Ramos (cell line): ENCODE results near the gene HDAC4.

Experiments used
- in situ Hi-C: fragments of 300-500 bp; cut with MboI; formaldehyde crosslinking; loops from one replicate; pipeline ENCODE4 v1.14.3; 2022; ENCODE audit warnings: low sequenced_read_pairs; ENCODE audit not compliant: unreplicated experiment

The HDAC4 gene

DNA sequence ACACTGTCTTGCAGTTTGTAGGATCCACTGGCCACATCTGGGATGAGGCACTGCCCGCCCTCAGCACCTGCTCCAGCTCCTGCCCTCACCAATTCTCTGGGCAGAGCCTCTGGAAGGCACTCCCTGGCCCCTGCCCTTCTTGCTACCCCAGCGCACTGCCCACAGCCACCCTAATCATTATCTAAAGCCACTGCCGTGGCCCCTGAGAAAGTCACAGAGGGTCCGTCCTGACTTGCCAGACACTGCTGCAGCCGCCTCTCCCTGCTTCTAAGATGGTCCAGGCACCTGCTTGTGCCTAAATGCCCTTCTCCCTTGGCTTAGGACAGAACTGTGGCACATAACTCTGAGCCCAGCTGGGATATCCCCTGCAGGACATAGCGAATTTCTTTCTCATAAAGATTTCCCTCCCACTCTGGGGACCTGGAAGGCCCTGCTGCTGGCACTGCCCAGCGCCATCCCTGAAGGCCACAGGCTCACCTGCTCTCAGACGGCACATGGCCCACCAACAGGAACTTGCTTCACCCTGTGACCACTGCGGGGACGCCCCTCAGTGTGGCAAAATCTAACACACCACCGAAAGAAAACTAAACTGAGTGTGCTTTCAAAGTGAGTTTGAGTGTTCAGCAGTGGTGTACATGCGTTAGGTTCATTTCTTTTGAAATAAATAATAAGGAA lies 244.9 kb downstream of the HDAC4 start:
- in situ Hi-C loops: no loop called here

DNA sequence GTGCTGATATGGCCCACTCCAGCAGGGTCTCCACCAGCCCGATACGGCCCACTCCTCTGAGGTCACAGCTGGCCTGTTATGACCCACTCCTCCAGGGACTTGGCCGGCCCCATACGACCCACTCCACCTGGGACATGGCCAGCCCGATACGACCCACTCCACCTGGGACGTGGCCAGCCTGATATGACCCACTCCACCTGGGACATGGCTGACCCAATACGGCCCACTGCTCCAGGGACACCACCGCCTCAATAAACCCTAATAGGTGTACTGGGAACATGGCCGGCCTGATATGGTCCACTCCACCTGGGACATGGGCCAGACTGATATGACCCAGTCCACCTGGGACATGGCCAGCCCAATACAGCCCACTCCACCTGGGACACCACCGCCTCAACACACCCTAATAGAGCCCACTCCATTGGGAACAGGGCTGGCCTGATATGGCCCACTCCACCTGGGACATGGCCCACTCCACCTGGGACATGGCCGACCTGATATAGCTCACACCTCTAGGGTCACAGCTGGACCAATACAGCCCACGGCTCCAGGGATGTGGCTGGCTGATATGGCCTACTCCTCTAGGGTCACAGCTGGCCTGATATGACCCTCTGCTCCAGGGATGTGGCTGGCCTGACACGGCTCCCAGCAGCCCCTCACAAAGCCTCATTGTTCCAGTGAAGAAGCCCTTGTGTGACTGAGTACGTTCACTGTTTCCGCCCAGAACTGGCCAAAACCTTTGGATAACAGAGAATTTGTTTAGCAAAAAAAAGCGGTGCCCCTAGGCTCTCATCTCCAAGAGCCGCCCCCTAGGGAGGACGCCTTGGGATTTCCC lies 245.6 kb downstream of the HDAC4 start:
- in situ Hi-C loops: no loop called here

DNA sequence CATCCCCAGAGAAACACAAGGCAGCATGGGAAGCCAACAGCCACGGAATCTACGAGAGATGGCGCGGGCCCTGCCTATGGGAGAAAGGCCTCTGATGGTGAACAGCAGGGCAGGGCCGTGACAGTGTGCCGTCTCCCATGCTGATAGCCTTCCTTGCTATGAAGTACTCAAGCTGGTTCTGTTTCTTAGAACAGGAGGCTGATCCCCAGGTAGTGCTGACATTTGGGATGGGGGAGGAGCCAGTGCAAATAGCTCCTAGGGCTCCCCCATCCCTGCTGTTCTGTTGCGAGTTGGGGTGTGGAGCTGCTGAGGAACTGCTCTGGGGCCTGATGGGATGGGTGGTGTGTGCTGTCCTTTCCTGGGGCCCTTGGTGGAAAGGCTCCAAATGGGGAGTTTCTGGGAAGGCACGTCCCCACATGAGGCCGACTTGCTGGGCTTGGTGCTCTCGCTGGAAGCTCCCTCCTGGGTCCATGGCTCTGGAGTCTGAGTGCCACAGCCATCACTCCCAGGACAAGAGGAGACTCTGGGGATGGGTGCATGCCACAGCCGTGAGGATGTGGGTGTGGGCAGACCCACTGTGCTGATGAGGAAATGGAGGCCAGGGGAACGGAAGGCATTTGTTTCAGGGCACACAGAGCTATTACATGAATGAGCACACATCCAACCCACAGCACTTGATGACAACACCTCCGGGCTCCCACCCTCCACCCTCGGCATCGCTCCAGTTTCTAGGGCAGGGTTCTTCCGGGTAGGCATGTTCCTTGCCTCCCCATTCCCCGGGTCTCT lies 246.8 kb downstream of the HDAC4 start:
- in situ Hi-C loops: no loop called here

DNA sequence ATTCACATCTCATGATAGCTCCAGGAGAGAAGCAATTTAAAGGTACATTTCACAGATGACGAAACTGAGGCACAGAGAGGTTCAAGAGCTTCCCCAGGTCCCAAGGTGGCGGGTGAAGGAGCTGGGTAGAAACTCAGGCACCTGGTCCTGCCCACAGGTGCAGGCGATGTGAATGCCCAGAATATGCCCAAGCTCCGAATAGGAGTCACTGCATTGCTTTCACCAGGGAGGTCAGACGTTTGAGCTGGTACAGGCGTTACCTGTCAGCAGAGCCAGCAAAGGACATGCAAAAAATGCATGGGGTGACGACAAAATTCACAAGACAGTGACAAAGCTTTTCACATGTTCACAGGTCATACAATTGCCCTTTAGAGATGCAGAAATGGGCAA lies 247.9 kb downstream of the HDAC4 start:
- in situ Hi-C loops: no loop called here

DNA sequence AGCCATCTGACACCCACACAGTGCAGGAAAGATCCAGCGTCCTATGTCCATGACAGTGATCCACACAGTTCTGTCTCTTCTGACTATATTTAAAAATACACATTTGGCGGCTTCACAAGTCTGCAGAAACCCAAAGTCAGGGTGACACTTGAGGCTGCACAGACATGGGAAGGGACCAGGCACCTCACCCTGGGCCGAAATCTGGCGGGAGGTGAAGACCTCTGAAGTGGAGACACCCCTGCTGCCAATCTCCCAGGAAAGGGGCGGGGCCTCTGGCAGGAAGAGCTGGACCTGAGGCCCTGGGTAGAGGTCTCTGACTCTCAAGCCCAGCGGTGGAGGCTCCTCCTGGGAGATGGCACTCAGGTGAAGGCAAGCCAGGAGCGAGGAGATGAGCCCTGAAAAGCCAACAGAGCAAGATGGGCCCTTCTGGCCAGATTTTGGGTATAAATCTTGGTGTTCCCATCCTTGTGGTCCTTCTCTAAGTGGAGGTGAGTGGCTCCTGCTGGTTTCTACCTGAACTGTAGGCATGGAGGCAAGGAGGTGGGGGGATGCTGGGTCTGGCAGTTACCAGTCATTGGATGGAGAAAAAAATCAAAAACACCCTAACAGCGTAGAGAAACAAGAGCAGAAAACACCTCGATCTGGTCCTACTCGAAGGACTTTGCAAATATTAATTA lies 248.4 kb downstream of the HDAC4 start:
- in situ Hi-C loops: no loop called here

DNA sequence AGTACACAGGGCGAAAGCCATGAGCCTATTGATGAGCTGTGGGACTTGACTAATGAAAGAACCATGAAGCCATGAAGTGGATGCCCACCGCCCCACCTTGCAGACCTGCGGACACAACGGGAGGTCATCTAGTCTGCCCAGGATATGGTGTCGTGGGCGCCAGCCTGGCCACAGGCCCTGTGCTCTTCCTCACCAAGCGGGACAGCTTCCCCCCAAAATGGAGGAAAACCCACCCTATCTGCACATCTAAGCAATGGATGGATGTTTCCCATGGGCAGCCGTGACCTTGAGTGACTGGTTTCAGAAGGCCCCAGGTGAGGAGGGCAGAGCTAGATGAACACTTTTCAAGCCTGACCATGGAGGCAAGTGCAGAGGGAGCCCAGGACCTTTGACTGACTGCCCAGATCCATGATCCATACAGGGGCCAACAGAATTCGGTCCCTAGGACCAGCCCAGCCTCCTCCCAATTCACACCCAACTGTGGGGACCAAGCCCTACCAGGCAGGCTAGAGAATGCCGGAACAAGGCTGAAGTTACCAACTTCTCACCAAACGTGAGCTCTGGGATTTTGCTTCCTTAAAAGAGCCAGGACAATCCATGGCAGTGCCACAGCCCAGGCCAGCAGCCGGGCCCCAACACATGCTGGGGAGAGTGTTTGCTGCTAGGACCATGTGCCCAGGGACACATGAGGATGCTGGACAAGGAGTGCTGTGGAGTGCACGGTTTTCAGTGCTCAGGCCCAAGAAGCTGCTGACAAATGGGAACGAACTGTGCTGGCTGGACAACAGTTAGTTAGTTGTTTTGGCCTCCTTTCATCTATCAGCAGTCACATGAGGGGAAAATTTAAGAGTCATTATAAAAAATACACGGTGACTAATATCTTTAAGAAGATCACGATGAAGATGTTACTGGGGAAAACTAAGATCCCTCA lies 249.4 kb downstream of the HDAC4 start:
- in situ Hi-C loops: no loop called here

DNA sequence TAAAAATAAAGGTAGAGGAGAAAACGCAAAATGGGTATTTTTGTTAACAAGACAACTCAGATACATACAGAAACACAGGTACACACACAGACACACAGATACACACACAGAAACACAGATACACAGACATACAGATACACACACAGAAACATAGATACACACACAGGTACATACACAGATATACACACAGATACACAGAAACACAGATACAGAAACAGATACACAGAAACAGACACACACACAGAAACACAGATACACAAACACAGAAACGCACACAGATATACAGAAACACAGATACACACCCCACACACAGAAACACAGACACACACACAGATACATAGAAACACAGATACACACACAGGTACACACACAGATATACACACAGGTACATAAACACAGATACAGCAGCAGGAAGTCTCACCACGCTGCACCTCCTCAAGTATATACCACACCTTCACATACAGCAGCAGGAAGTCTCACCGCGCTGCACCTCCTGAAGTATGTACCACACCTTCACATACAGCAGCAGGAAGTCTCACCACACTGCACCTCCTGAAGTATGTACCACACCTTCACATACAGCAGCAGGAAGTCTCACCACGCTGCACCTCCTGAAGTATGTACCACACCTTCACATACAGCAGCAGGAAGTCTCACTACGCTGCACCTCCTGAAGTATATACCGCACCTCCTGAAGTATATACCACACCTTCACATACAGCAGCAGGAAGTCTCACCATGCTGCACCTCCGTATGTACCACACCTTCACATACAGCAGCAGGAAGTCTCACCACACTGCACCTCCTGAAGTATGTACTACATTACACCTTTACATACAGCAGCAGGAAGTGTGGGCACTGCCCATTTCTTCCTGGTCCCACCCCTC lies 250.5 kb downstream of the HDAC4 start:
- in situ Hi-C loops: no loop called here

DNA sequence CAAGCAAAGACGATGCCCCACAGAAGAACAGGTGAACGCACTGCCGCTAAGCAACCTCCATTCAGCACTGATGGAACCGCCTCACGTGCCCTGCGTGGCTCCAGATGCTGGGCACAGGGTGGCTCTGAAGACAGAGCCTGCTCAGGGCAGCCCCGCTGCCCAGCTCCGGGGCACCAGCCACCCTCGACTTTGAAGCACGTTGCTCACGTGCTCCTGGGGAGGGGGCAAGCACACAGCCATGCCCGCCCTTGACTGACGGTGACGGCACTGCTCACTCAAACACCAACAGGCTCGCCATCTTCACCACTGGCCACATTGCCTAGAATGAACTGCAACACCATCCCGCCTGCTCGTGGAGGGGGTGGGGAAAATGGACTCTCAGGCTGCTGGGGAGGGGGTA lies 251.3 kb downstream of the HDAC4 start:
- in situ Hi-C loops: no loop called here

DNA sequence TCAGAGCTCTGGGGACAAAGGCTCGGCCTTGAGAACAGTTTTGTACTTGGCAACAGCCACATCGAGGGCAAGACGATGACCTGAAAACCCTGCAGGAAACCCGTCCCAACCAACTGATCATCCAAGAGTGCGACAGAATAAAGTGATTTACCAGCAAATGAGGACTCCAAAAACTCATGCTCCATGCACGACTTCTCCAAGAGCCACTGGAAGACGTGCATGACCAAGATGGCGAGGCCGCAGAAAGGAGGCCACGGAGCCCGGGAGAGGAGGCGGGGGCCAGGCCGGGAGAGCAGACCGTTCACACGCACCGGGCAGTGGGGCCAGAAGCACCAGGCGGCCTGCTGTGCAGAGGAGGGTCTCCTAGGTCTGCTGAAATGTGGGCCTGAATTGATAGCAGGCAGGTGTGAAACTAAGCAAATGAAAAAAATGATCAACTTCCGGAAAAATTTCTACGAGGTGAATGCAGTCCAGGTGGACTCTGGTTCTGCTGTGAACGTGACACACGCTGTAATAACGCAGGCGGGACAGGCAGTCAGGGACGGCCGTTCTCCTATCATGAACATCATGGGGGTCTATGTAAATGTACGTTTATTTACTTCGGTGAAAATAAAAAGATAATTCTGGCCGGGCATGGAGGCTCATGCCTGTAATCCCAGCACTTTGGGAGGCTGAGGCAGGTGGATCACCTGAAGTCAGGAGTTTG lies 252.2 kb downstream of the HDAC4 start:
- in situ Hi-C loops: no loop called here

DNA sequence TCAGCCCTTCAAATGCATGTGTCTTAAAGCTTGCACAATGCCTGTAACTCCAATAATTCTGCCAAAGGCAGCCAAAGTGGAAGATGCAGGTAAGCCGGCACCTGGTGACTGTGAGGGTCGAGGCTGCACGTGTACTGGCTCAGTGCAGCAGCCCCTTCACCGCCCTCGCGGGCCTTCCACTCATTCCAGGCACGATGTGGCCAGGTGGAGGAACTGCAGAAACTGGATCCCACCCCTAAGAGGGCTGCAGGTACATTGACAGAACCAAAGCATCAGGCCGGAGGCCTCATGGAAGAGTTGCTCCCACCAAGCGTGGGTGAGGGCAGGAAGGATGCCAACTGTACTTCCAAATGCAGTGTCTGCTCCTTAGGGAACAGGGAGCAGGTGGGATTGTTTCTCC lies 253.4 kb downstream of the HDAC4 start:
- in situ Hi-C loops: no loop called here

DNA sequence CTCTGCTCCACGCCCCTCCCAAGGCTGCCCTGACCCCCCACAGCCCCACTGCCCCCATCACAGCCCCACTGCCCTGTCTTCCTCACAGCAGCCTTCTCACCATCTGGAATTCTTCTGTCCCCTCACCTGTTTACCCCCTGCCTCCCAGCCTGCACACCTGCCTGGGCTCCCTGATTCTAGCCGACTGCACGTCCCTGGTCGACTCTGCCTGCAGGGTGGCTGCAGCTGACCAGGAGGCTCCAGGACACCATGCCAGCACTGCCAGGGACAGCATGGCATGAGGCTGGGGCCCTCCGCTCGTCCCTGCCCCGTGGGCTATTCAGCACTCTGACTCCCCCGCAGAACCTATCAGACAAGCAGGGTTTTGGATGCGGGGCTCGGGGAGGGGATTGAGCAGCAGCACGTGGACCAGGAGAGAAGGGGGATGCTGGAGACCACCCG lies 254.1 kb downstream of the HDAC4 start:
- in situ Hi-C loops: no loop called here

DNA sequence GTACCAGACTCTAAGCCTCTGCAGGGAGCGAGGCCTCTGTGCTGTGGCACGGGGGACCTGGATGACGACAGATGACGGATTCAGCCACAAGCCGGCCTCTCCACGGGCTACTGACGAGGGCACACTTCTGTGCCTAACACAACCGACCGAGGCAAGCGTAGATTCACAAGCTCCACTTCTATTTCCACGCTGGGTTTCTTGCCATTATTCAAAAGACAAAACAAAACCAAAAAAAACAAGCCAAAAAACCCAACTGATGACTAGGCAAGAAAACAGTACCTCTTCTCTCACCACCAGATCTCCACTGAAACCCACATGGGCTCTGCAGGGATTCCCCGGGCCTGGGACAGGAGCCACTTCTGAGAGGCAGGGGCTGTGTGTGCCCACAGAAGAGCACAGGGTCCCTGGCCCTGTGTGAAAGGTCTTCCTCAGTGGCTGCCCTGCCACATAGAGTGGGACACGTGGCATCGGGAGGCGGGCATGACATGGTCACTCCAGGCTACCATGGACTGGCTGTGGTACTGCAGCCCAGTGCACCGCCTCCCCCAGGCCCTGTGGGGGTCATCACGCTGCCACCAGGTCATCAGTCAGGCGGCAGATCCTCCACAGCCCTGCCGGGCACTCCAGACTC lies 254.7 kb downstream of the HDAC4 start:
- in situ Hi-C loops: no loop called here

DNA sequence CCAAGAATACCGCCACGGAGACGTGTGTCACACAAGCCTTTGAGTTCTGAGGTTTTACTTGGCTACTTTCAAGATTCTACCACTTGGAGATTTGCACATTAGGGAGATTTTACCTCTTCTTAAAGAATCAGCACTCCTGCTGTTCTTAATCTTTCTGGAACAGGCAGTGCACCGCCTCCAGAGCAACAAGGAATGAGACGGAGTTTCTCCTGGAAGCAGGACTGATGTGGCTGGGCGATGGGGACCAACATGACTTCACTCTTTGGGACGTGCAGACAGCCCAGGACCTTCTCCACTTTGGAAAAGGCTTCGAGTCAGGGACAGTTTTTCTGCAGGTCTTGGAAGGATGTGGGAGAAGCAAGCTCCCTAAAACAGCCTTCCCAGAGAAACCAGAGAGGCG lies 255.2 kb downstream of the HDAC4 start:
- in situ Hi-C loops: no loop called here

DNA sequence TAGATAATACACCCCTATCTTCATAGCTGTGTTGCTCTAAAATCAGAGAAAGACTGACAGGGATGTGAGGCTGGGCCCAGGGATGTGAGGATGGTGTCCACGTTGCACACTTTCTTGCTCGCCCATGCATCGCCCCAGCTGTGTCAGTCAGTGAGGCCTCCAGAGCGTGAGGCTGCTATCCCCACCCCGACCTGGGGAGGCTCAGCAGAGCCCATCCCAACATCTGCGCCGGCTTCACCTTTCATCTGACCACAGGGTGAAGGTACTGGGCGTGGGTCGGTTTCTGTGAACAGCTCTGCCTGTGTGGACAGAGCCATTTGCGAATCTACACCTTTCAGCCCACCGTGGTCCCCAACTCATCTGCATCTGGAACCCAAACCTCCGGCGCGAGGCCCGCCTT lies 255.7 kb downstream of the HDAC4 start:
- in situ Hi-C loops: no loop called here

DNA sequence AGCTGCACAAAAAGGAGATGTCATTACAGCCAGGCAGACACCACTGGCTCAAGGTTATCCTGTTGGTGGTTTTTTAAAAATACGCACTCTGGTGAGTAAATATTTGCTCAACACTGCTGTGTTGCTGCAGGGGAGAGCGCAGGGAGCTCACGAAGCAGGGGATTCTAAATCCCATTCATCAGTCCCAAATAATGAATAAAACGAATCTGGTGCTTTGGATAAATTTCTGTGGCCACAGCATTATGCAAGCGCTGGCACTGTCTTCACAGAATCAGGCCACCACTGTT lies 256.2 kb downstream of the HDAC4 start:
- in situ Hi-C loops: no loop called here

DNA sequence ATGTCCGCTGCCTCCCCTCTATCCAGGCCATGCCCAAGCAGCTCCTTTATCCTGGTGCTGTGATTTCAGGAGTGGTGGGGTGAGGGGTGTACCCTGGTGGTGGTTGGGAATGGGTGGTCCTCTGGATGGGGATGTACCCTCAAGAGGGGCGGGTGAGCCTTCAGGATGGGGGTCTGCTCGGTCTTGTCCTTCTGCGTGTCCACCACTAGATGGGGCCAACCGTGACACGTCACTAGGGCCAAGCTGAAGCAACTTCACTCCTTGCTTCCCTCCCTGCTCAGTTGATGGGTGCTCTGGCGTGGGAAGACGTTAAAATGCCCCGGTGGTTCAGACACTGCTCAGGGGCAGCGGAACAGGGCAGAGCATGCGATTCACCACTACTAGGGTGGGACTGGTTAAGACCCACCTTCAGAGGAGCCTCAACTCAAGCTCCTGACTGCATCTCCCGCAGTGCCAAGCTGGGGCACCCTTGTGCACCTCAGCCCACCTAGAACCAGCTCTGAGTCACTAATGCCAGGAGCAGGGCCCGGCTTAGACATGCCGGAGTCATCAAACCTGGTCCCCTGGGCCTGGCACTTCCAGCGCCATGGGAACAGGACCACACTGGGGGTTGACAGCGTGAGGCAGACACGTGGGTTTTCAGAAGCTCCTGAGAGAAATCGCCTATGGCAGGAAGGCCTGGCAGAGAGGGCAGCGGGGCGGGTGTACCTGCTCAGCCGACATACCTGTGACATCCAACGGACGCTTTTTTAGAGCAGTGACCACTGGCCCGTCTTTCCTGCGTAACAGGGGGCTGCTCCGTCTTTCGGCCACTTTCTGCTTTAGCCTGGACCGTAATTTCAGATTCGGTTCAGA lies 256.7 kb downstream of the HDAC4 start:
- in situ Hi-C loops: no loop called here

DNA sequence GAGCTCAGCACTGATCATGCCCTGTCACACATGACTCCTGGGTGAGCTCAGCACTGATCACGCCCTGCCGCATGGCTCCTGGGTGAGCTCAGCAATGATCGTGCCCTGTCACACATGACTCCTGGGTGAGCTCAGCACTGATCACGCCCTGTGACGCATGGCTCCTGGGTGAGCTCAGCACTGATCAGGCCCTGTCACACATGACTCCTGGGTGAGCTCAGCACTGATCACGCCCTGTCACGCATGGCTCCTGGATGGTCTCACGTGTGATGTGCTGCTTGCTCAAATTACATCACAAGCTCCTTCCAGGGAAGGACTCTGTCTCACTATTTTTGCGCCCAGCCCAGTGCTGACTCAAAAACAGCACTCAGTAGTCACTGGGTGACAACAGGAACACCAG lies 258.0 kb downstream of the HDAC4 start:
- in situ Hi-C loops: no loop called here
